Endothelial cell of umbilical vein (primary cell): ENCODE measurements around the gene SAP25. TPM values are rescaled to one million over a fixed set of nuclear protein-coding genes. Genes with fewer than 3 reads are reported as not detected.

Experiments used
- BruUV-seq: library from RNA; stranded (reverse); fragments of 400-500 nt; replicated peaks from 2 replicates; lab custom pipeline; 2021; lab: Mats Ljungman, UMichigan
- CTCF ChIA-PET: fragments of 300-600, 350-600 bp; sonication (Branson Sonifier 250); formaldehyde crosslinking; loops from one replicate; lab custom pipeline; 2021; ENCODE audit warnings: antibody characterized with exemption, inconsistent platforms; lab: Charles Lee
- POLR2A ChIA-PET: fragments of 300-600, 350-600 bp; sonication (Branson Sonifier 250); formaldehyde crosslinking; loops from one replicate; lab custom pipeline; 2021; ENCODE audit warnings: antibody characterized with exemption, inconsistent platforms; lab: Charles Lee
- DNase-seq: peaks from one replicate; pipeline ENCODE4 v3.0.0-alpha.2; 2011; ENCODE audit warnings: low read depth, low spot score
- FAIRE-seq: peaks from 2 replicates; lab custom pipeline; 2011; peaks lifted over from hg19 to GRCh38; lab: Jason Lieb, UNC
- H2AFZ ChIP-seq: 2 replicates; pipeline ENCODE4 v1.6.0; 2012; ENCODE audit warnings: low read depth, low read length, control low read depth, inconsistent platforms
- H3K27ac ChIP-seq: 2 replicates; pipeline ENCODE4 v1.5.1; 2011; ENCODE audit warnings: low read depth, mild to moderate bottlenecking, control low read depth, low read length, moderate library complexity; ENCODE audit not compliant: insufficient read depth
- H3K27me3 ChIP-seq, 2 experiments: 2 replicates each; pipeline versions ENCODE4 v1.6.0 to v1.6.1; 2011; ENCODE audit warnings: low read length in 2 of 2, mixed read lengths in 1 of 2; ENCODE audit not compliant: control insufficient read depth in 2 of 2, insufficient read depth in 2 of 2
- H3K36me3 ChIP-seq, 2 experiments: 2 replicates in 1 of 2; 3 replicates in 1 of 2; pipeline ENCODE4 v1.5.1; 2011; ENCODE audit warnings: low read length in 2 of 2, mild to moderate bottlenecking in 1 of 2, moderate library complexity in 1 of 2; ENCODE audit not compliant: control insufficient read depth in 2 of 2, insufficient read depth in 2 of 2; ENCODE audit errors: extremely low read depth in 1 of 2
- H3K4me1 ChIP-seq: 3 replicates; pipeline ENCODE4 v1.5.1; 2011; ENCODE audit warnings: mild to moderate bottlenecking, low read length; ENCODE audit not compliant: control insufficient read depth, insufficient read depth; ENCODE audit errors: extremely low read depth
- H3K4me2 ChIP-seq: 2 replicates; pipeline ENCODE4 v1.6.1; 2011; ENCODE audit warnings: low read length, control low read depth, mixed read lengths; ENCODE audit not compliant: insufficient read depth
- H3K4me3 ChIP-seq, 3 experiments: fragments of 200-600 bp in 1 of 3; sonication (generic), shearing (Covaris generic) in 1 of 3; replicated peaks in 1 of 3; 2 replicates each; pipeline ENCODE4 v1.5.1; 2011 to 2016; ENCODE audit warnings: control low read depth in 3 of 3, low read length in 3 of 3, mild to moderate bottlenecking in 2 of 3, inconsistent platforms in 1 of 3, low read depth in 1 of 3, moderate library complexity in 1 of 3; ENCODE audit not compliant: insufficient read depth in 1 of 3
- H3K79me2 ChIP-seq: 2 replicates; pipeline ENCODE4 v1.6.0; 2012; ENCODE audit warnings: low read length, inconsistent platforms; ENCODE audit not compliant: control insufficient read depth, insufficient read depth
- H3K9ac ChIP-seq: replicated peaks from 2 replicates; pipeline ENCODE3; 2011; ENCODE audit warnings: low read length, control low read depth; ENCODE audit not compliant: insufficient read depth; ENCODE audit errors: extremely low read depth
- H3K9me1 ChIP-seq: replicated peaks from 3 replicates; pipeline ENCODE4 v1.6.0; 2011; ENCODE audit warnings: mild to moderate bottlenecking, low read length; ENCODE audit not compliant: control insufficient read depth, insufficient read depth; ENCODE audit errors: extremely low read depth
- H3K9me3 ChIP-seq: replicated peaks from 2 replicates; pipeline ENCODE4 v1.5.1; 2012; ENCODE audit warnings: low read length, inconsistent platforms; ENCODE audit not compliant: control insufficient read depth, insufficient read depth
- H4K20me1 ChIP-seq: replicated peaks from 2 replicates; pipeline ENCODE3; 2011; ENCODE audit warnings: mild to moderate bottlenecking, low read length; ENCODE audit not compliant: control insufficient read depth, insufficient read depth; ENCODE audit errors: extremely low read depth
- EZH2 ChIP-seq: IDR thresholded peaks from 2 replicates; pipeline ENCODE4 v1.6.1; 2012; ENCODE audit warnings: borderline replicate concordance, low read depth, mild to moderate bottlenecking, moderate library complexity, low read length, inconsistent platforms; ENCODE audit not compliant: severe bottlenecking
- MAX ChIP-seq: IDR thresholded peaks from 2 replicates; pipeline ENCODE4 v1.6.1; 2011; ENCODE audit not compliant: insufficient read depth, insufficient read length
- POLR2AphosphoS5 ChIP-seq: IDR thresholded peaks from 2 replicates; pipeline ENCODE4 v1.6.1; 2012; ENCODE audit warnings: low read depth, mild to moderate bottlenecking, control low read depth, low read length, moderate library complexity; ENCODE audit not compliant: insufficient read depth
- dilution Hi-C: fragments of 300-500 bp; cut with MboI; formaldehyde crosslinking; loops from one replicate; pipeline ENCODE4 v1.15.0; 2019; ENCODE audit warnings: low sequenced_read_pairs; ENCODE audit not compliant: extremely low pct_ligation_motif_present
- intact Hi-C: fragments of 100-400 bp; cut with micrococcal nuclease; formaldehyde crosslinking; loops from one replicate; pipeline ENCODE4 v1.10.0; 2022
- polyA plus RNA-seq, 4 experiments: library from polyadenylated mRNA; depleted of rRNA in 3 of 4; stranded (reverse) in 3 of 4; unstranded in 1 of 4; fragments of >200 nt; gene quantifications; 2 replicates each; pipeline versions ENCODE4 v1.2.1 to v1.2.3, GENCODE V29; 2011 to 2012; ENCODE audit warnings: missing spikeins in 1 of 4
- total RNA-seq: library from RNA; stranded (reverse); gene quantifications from 2 replicates; pipeline ENCODE4 v1.2.3, GENCODE V29; 2021

Gene SAP25
- total and polyA plus RNA-seq, 2 donors (not counting 3 experiments of a cell fraction or from before 2014, with no cell fraction given) = 3.2 TPM

GRCh38 chr7:100603726-100604027 is 30.0 kb upstream of the SAP25 start:
- no peaks in the 10 kb centered on the region for H3K27me3 ChIP-seq
- no peaks in the 10 kb centered on the region for H3K9me1 ChIP-seq
- DNase-seq (no peak), FAIRE-seq (no peak)
- no peaks in the 10 kb centered on the region for H4K20me1 ChIP-seq
- H3K9ac ChIP-seq = peak overlapping the region; percentile 16
- dilution Hi-C loops (no loop called here), intact Hi-C loops (loop anchor here (1.0 to 2.0 kb wide), 4 partner anchors 9 to 79 kb away; partner anchors contain the start of genes FBXO24, GNB2, LRCH4 and MOSPD3)
- no TSS peak for BruUV-seq
- H3K4me1 ChIP-seq = peaks cover 25% of the 10 kb centered on the region
- TF ChIP-seq MAX (no peak), EZH2 (no peak)
- H3K79me2 ChIP-seq = no peaks in the 10 kb centered on the region
- peak overlapping the region; percentile 42 for H3K4me2 ChIP-seq
- H2AFZ ChIP-seq = peak overlapping the region; percentile 96
- peak overlapping the region in 1 of 3 experiments; percentile 28 for H3K4me3 ChIP-seq
- CTCF ChIA-PET = interaction anchor here (1.1 to 2.8 kb wide), 4 partner anchors 9 to 77 kb away, joined by 3 to 10 read pairs (median 4); partner anchors contain the start of genes FBXO24 and MOSPD3
- no peaks in the 10 kb centered on the region for H3K36me3 ChIP-seq
- no peaks in the 10 kb centered on the region for H3K9me3 ChIP-seq
- POLR2A ChIA-PET = no interaction called here
- no peak overlapping the region for H3K27ac ChIP-seq

DNA sequence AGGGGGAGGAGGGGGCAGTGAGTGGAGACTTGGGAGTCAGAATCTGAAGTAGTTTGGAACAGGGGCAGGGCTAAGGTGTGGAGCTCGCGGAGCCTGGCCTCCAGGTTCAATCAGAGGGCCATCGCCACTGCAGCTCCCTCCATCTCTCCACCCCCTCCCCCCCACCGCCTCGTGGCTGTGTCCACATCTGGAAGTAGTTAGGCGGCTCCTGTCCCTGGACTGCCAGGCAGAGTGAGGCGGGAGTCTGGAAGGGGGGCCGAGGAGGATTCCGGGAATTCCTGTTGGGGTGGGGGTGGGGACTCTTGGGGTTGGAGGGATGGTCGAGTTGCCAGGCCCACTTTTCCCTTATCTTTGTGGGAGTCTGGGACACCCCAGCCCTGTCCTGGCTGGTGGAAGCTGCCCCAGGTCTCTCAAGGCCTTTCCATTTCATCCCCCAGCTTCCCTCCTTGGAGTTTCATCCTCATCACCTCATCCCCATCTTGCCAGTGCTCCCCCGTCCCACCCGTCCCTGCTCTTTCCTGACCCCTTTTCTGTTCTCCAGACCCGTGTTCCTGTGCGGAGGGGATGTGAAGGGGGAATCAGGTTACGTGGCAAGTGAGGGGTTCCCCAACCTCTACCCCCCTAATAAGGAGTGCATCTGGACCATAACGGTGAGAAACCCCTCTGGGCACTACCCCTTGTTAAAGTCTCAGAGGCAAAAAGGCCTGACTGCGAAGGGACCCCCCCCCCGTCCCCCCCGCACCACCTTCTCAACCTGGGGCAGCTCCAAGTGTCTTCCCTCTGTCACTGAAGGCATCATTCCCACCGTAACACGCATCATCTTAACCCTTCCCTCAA is 29.4 kb upstream of the SAP25 start:
- DNase-seq (no peak), FAIRE-seq (no peak)
- H2AFZ ChIP-seq = peak overlapping the region; percentile 96
- H4K20me1 ChIP-seq = no peaks in the 10 kb centered on the region
- BruUV-seq = no TSS peak
- no peak for TF ChIP-seq POLR2AphosphoS5
- intact Hi-C loops = no loop called here
- H3K9me3 ChIP-seq = no peaks in the 10 kb centered on the region
- no peaks in the 10 kb centered on the region for H3K9me1 ChIP-seq
- no peaks in the 10 kb centered on the region for H3K79me2 ChIP-seq
- peaks cover 25% of the 10 kb centered on the region for H3K4me1 ChIP-seq
- no peak overlapping the region for H3K9ac ChIP-seq
- ChIA-PET POLR2A (no interaction called here), CTCF (interaction anchor here (1.1 to 2.8 kb wide), 4 partner anchors 9 to 77 kb away, joined by 3 to 10 read pairs (median 4); partner anchors contain the start of genes FBXO24 and MOSPD3)
- H3K4me3 ChIP-seq = no peak overlapping the region
- H3K36me3 ChIP-seq = no peaks in the 10 kb centered on the region
- peak overlapping the region; percentile 42 for H3K4me2 ChIP-seq
- H3K27me3 ChIP-seq = no peaks in the 10 kb centered on the region
- no peak overlapping the region for H3K27ac ChIP-seq
- dilution Hi-C loops = no loop called here
